HEK293 (cell line): ENCODE data around the gene SNX2.

Source experiments
- CTCF ChIA-PET: fragments of 350-600 bp; formaldehyde crosslinking; extraction: SDS; loops from one replicate; lab custom pipeline; 2021; ENCODE audit warnings: antibody characterized with exemption; lab: Yijun Ruan, JAX
- POLR2A ChIA-PET: fragments of 300-600 bp; formaldehyde crosslinking; extraction: SDS; loops from one replicate; lab custom pipeline; 2020; ENCODE audit warnings: antibody characterized with exemption, inconsistent platforms; lab: Yijun Ruan, JAX
- H3K27ac ChIP-seq: fragments of 200-500 bp; sonication (Bioruptor generic); 2 replicates; pipeline ENCODE4 v1.5.1; 2014; ENCODE audit warnings: low read depth, low read length, control low read depth, inconsistent platforms; ENCODE audit errors: extremely low read depth
- H3K36me3 ChIP-seq, 2 experiments: fragments of 200-500 bp in 1 of 2; sonication (Bioruptor generic) in 1 of 2; 1 replicate in 1 of 2; 2 replicates in 1 of 2; pipeline ENCODE4 v1.5.1; 2014 to 2017; ENCODE audit warnings: inconsistent platforms in 2 of 2, low read length in 2 of 2; ENCODE audit not compliant: control insufficient read depth in 2 of 2, insufficient read depth in 1 of 2
- H3K4me1 ChIP-seq: fragments of 200-500 bp; sonication (Bioruptor generic); 2 replicates; pipeline ENCODE4 v1.5.1; 2014; ENCODE audit warnings: mild to moderate bottlenecking, low read length, inconsistent platforms; ENCODE audit not compliant: control insufficient read depth, insufficient read depth
- H3K4me3 ChIP-seq: 2 replicates; pipeline ENCODE4 v1.5.1; 2011; ENCODE audit warnings: low read depth, mild to moderate bottlenecking, control low read depth, low read length, moderate library complexity
- H3K9me3 ChIP-seq: fragments of 200-500 bp; sonication (Bioruptor generic); 2 replicates; pipeline ENCODE4 v1.5.1; 2014; ENCODE audit warnings: low read depth, low read length, inconsistent platforms; ENCODE audit not compliant: control insufficient read depth, insufficient read depth
- BCL11B ChIP-seq: fragments of 450-650 bp; formaldehyde crosslinking; IDR thresholded peaks from 2 replicates; pipeline ENCODE4 v1.5.1; 2016; ENCODE audit warnings: low read depth, missing biosample characterization, missing genetic modification characterization
- HOXC10 ChIP-seq: sonication (generic); formaldehyde crosslinking; IDR thresholded peaks from 2 replicates; pipeline ENCODE4 v1.8.1; 2023; ENCODE audit warnings: mild to moderate bottlenecking, missing genetic modification reagents
- OVOL3 ChIP-seq: fragments of 450-650 bp; formaldehyde crosslinking; IDR thresholded peaks from 2 replicates; pipeline ENCODE4 v1.5.1; 2016; ENCODE audit warnings: missing biosample characterization, missing genetic modification characterization
- SP3 ChIP-seq: fragments of 450-650 bp; formaldehyde crosslinking; IDR thresholded peaks from 2 replicates; pipeline ENCODE4 v1.5.1; 2016; ENCODE audit warnings: missing biosample characterization, missing genetic modification characterization
- YY1 ChIP-seq: fragments of 450-650 bp; formaldehyde crosslinking; IDR thresholded peaks from 2 replicates; pipeline ENCODE4 v1.5.1; 2018; ENCODE audit warnings: missing biosample characterization, missing genetic modification characterization
- ZFP69B ChIP-seq: fragments of 450-650 bp; formaldehyde crosslinking; IDR thresholded peaks from 2 replicates; pipeline ENCODE4 v1.5.1; 2016; ENCODE audit warnings: missing biosample characterization, missing genetic modification characterization
- ZNF184 ChIP-seq: fragments of 450-650 bp; IDR thresholded peaks from 2 replicates; pipeline ENCODE4 v1.5.1; 2018; ENCODE audit warnings: missing biosample characterization, mild to moderate bottlenecking, missing genetic modification characterization
- ZNF266 ChIP-seq: fragments of 450-650 bp; formaldehyde crosslinking; IDR thresholded peaks from 2 replicates; pipeline ENCODE4 v1.5.1; 2016; ENCODE audit warnings: missing biosample characterization, missing genetic modification characterization, low read depth
- ZNF324 ChIP-seq: fragments of 450-650 bp; formaldehyde crosslinking; IDR thresholded peaks from 2 replicates; pipeline ENCODE4 v1.5.1; 2016; ENCODE audit warnings: missing biosample characterization, missing genetic modification characterization
- ZNF37A ChIP-seq: fragments of 450-650 bp; IDR thresholded peaks from 2 replicates; pipeline ENCODE4 v1.5.1; 2018; ENCODE audit warnings: missing biosample characterization, missing genetic modification characterization
- ZNF391 ChIP-seq: fragments of 450-650 bp; formaldehyde crosslinking; IDR thresholded peaks from 2 replicates; pipeline ENCODE4 v1.5.1; 2016; ENCODE audit warnings: low read depth, missing biosample characterization, missing genetic modification characterization, borderline replicate concordance
- ZNF645 ChIP-seq: fragments of 450-650 bp; formaldehyde crosslinking; IDR thresholded peaks from 2 replicates; pipeline ENCODE4; 2016; ENCODE audit warnings: missing biosample characterization, missing genetic modification characterization
- ZNF76 ChIP-seq: fragments of 450-650 bp; formaldehyde crosslinking; IDR thresholded peaks from 2 replicates; pipeline ENCODE4; 2016; ENCODE audit warnings: low read depth, missing biosample characterization, missing genetic modification characterization, borderline replicate concordance
- ZNF837 ChIP-seq: fragments of 450-650 bp; formaldehyde crosslinking; IDR thresholded peaks from 2 replicates; pipeline ENCODE4 v1.5.1; 2016; ENCODE audit warnings: missing biosample characterization, missing genetic modification characterization
- ZSCAN5A ChIP-seq: fragments of 450-650 bp; formaldehyde crosslinking; IDR thresholded peaks from 2 replicates; pipeline ENCODE4 v1.5.1; 2016; ENCODE audit warnings: missing biosample characterization, missing genetic modification characterization
- ZXDB ChIP-seq: fragments of 450-650 bp; formaldehyde crosslinking; IDR thresholded peaks from 2 replicates; pipeline ENCODE4 v1.5.1; 2016; ENCODE audit warnings: missing biosample characterization, missing genetic modification characterization
- TF ChIP-seq, protein P1 (sequence below): sonication (generic); formaldehyde crosslinking; IDR thresholded peaks from 2 replicates; pipeline ENCODE4 v1.8.1; 2022; ENCODE audit warnings: mild to moderate bottlenecking, moderate library complexity, missing genetic modification reagents
- TF ChIP-seq, protein P2 (sequence below): fragments of 450-650 bp; formaldehyde crosslinking; IDR thresholded peaks from 2 replicates; pipeline ENCODE4 v1.5.1; 2016; ENCODE audit warnings: missing biosample characterization, missing genetic modification characterization
- TF ChIP-seq, protein P3 (sequence below): fragments of 450-650 bp; formaldehyde crosslinking; IDR thresholded peaks from 2 replicates; pipeline ENCODE4 v1.5.1; 2016; ENCODE audit warnings: missing biosample characterization, missing genetic modification characterization, low read depth
- TF ChIP-seq, protein P4 (sequence below): fragments of 450-650 bp; formaldehyde crosslinking; IDR thresholded peaks from 2 replicates; pipeline ENCODE4 v1.5.1; 2016; ENCODE audit warnings: missing biosample characterization, missing genetic modification characterization, borderline replicate concordance
- TF ChIP-seq, protein P5 (sequence below): fragments of 450-650 bp; formaldehyde crosslinking; IDR thresholded peaks from 2 replicates; pipeline ENCODE4 v1.5.1; 2016; ENCODE audit warnings: missing biosample characterization, missing genetic modification characterization, low read depth

SNX2 gene

DNA sequence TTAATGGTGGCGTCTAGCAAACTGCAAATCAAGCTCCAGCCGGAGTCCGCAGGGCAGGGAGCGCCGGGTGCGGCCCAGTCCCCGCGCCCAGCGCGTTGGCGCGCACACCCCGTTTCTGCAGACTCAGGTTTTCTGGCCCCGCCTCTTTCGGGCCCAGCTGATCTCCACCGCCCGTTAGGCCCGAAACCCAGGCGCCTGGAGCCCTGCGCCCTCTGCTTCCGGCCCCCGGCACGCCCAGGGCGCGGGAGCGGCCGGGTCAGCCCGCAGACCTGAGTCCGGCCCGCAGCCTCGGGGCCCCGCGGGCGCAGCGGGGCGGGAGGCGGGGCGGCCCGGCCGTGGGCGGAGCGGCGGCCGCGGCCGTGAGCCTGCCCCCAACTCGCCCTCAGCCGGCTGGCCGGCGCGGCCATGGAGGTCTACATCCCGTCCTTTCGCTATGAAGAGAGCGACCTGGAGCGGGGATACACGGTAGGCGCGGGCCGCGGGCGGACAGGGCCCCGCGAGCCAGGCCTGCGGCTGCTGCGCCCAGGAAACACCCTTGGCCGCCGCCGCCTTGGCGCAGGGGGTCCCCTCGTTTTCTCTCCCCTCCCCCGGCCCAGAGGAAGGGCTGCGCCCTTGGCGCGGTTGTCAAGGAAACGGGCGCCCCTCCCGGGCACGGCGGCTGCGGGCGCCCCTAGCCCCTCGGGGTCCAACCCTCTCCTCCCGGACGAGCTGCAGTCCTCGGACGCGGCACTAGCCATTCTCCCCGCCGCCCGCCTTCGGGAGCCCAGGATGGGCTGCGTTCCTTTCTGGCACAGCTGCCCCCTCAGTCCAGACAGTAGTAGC lies 70.6 kb downstream of the SNX2 start, which contains the start of gene SNX24:
SNX24 (plus strand) TSS at position 385 of the 822 bp plus-strand sequence; CDS start at position 406, 21 bp downstream.
- POLR2A ChIA-PET: interaction anchor here (0.6 to 0.9 kb wide), 3 partner anchors 15 to 637 kb away, joined by 3 read pairs; no protein-coding TSS in a partner anchor
- H3K27ac ChIP-seq: peak within 1 kb of the TSS; percentile 77
- H3K4me1 ChIP-seq: no peaks in the 10 kb centered on the region
- H3K36me3 ChIP-seq: no peaks in the 10 kb centered on the region
- no peaks in the 10 kb centered on the region for H3K9me3 ChIP-seq
- H3K4me3 ChIP-seq: peak within 1 kb of the TSS; percentile 72
- CTCF ChIA-PET: interaction anchor here (0.6 to 1.2 kb wide), 5 partner anchors 51 to 330 kb away, joined by 3 read pairs; no protein-coding TSS in a partner anchor
- 0 out of 2 replicates have a peak, but pooled peaks have one; percentile 20 for TF ChIP-seq ZNF324
- no peak for TF ChIP-seq ZFP69B (tag by site-specific recombination)
- TF ChIP-seq YY1 (tag by site-specific recombination): peak; percentile 54; the same call in 1 of the 2 replicates
- TF ChIP-seq ZNF645: no peak
- no peak for TF ChIP-seq ZNF76
- TF ChIP-seq, protein P1, sequence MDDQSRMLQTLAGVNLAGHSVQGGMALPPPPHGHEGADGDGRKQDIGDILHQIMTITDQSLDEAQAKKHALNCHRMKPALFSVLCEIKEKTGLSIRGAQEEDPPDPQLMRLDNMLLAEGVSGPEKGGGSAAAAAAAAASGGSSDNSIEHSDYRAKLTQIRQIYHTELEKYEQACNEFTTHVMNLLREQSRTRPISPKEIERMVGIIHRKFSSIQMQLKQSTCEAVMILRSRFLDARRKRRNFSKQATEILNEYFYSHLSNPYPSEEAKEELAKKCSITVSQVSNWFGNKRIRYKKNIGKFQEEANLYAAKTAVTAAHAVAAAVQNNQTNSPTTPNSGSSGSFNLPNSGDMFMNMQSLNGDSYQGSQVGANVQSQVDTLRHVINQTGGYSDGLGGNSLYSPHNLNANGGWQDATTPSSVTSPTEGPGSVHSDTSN (CRISPR knock-in tag): peak; percentile 56; the same call in 1 of the 2 replicates
- TF ChIP-seq, protein P2, sequence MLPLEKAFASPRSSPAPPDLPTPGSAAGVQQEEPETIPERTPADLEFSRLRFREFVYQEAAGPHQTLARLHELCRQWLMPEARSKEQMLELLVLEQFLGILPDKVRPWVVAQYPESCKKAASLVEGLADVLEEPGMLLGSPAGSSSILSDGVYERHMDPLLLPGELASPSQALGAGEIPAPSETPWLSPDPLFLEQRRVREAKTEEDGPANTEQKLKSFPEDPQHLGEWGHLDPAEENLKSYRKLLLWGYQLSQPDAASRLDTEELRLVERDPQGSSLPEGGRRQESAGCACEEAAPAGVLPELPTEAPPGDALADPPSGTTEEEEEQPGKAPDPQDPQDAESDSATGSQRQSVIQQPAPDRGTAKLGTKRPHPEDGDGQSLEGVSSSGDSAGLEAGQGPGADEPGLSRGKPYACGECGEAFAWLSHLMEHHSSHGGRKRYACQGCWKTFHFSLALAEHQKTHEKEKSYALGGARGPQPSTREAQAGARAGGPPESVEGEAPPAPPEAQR (tag by site-specific recombination): no peak
- no peak for TF ChIP-seq ZNF837 (tag by site-specific recombination)
- 0 out of 2 replicates have a peak, but pooled peaks have one; percentile 20 for TF ChIP-seq BCL11B (tag by site-specific recombination)
- TF ChIP-seq ZNF184: 0 out of 2 replicates have a peak, but pooled peaks have one; percentile 18
- TF ChIP-seq HOXC10 (CRISPR knock-in tag): 0 out of 2 replicates have a peak, but pooled peaks have one; percentile 53
- TF ChIP-seq, protein P3, sequence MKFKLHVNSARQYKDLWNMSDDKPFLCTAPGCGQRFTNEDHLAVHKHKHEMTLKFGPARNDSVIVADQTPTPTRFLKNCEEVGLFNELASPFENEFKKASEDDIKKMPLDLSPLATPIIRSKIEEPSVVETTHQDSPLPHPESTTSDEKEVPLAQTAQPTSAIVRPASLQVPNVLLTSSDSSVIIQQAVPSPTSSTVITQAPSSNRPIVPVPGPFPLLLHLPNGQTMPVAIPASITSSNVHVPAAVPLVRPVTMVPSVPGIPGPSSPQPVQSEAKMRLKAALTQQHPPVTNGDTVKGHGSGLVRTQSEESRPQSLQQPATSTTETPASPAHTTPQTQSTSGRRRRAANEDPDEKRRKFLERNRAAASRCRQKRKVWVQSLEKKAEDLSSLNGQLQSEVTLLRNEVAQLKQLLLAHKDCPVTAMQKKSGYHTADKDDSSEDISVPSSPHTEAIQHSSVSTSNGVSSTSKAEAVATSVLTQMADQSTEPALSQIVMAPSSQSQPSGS: no peak
- TF ChIP-seq ZSCAN5A (tag by site-specific recombination): 0 out of 2 replicates have a peak, but pooled peaks have one; percentile 56
- TF ChIP-seq OVOL3 (tag by site-specific recombination): no peak
- TF ChIP-seq SP3: peak; percentile 76
- TF ChIP-seq ZNF391 (tag by site-specific recombination): no peak
- TF ChIP-seq, protein P4, sequence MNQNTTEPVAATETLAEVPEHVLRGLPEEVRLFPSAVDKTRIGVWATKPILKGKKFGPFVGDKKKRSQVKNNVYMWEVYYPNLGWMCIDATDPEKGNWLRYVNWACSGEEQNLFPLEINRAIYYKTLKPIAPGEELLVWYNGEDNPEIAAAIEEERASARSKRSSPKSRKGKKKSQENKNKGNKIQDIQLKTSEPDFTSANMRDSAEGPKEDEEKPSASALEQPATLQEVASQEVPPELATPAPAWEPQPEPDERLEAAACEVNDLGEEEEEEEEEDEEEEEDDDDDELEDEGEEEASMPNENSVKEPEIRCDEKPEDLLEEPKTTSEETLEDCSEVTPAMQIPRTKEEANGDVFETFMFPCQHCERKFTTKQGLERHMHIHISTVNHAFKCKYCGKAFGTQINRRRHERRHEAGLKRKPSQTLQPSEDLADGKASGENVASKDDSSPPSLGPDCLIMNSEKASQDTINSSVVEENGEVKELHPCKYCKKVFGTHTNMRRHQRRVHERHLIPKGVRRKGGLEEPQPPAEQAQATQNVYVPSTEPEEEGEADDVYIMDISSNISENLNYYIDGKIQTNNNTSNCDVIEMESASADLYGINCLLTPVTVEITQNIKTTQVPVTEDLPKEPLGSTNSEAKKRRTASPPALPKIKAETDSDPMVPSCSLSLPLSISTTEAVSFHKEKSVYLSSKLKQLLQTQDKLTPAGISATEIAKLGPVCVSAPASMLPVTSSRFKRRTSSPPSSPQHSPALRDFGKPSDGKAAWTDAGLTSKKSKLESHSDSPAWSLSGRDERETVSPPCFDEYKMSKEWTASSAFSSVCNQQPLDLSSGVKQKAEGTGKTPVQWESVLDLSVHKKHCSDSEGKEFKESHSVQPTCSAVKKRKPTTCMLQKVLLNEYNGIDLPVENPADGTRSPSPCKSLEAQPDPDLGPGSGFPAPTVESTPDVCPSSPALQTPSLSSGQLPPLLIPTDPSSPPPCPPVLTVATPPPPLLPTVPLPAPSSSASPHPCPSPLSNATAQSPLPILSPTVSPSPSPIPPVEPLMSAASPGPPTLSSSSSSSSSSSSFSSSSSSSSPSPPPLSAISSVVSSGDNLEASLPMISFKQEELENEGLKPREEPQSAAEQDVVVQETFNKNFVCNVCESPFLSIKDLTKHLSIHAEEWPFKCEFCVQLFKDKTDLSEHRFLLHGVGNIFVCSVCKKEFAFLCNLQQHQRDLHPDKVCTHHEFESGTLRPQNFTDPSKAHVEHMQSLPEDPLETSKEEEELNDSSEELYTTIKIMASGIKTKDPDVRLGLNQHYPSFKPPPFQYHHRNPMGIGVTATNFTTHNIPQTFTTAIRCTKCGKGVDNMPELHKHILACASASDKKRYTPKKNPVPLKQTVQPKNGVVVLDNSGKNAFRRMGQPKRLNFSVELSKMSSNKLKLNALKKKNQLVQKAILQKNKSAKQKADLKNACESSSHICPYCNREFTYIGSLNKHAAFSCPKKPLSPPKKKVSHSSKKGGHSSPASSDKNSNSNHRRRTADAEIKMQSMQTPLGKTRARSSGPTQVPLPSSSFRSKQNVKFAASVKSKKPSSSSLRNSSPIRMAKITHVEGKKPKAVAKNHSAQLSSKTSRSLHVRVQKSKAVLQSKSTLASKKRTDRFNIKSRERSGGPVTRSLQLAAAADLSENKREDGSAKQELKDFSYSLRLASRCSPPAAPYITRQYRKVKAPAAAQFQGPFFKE (tag by site-specific recombination): no peak
- peak; percentile 41 for TF ChIP-seq ZXDB (tag by site-specific recombination)
- TF ChIP-seq ZNF37A: no peak
- no peak for TF ChIP-seq ZNF266
- TF ChIP-seq, protein P5, sequence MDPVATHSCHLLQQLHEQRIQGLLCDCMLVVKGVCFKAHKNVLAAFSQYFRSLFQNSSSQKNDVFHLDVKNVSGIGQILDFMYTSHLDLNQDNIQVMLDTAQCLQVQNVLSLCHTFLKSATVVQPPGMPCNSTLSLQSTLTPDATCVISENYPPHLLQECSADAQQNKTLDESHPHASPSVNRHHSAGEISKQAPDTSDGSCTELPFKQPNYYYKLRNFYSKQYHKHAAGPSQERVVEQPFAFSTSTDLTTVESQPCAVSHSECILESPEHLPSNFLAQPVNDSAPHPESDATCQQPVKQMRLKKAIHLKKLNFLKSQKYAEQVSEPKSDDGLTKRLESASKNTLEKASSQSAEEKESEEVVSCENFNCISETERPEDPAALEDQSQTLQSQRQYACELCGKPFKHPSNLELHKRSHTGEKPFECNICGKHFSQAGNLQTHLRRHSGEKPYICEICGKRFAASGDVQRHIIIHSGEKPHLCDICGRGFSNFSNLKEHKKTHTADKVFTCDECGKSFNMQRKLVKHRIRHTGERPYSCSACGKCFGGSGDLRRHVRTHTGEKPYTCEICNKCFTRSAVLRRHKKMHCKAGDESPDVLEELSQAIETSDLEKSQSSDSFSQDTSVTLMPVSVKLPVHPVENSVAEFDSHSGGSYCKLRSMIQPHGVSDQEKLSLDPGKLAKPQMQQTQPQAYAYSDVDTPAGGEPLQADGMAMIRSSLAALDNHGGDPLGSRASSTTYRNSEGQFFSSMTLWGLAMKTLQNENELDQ (tag by site-specific recombination): no peak
